ENCODE results near the gene KIF12.

Gene KIF12

GRCh38 chr9:114117996-114118830 is 19.1 kb upstream of the KIF12 start:
- Histone ChIP-seq H3K9me3 (ENCODE audit: low read length) (no peaks in the 10 kb centered on the region), H3K27ac (ENCODE audit: low read depth, low read length, poor library complexity, severe bottlenecking) (no peak overlapping the region), H3K4me2 (ENCODE audit: low read length) (no peak overlapping the region), H3K4me3 (ENCODE audit: low read depth, low read length, poor library complexity, severe bottlenecking) (no peak overlapping the region), H3K9me2 (ENCODE audit: low read depth, low read length) (no peaks in the 10 kb centered on the region), H3K27me3 (ENCODE audit: insufficient read depth, low read length) (no peaks in the 10 kb centered on the region), H2AFZ (ENCODE audit: low read length) (no peak overlapping the region), H3K36me3 (ENCODE audit: insufficient read depth, low read length) (no peaks in the 10 kb centered on the region), H4K20me1 (ENCODE audit: insufficient read depth, low read length) (no peaks in the 10 kb centered on the region), H3K4me1 (ENCODE audit: insufficient read depth, low read length, severe bottlenecking) (no peaks in the 10 kb centered on the region), H3K9ac (ENCODE audit: low read length) (no peak overlapping the region), H3K79me2 (ENCODE audit: insufficient read depth, low read length) (no peaks in the 10 kb centered on the region), H3F3A (ENCODE audit: insufficient read depth, low read length) (no peaks in the 10 kb centered on the region)
- TF ChIP-seq, protein P1, sequence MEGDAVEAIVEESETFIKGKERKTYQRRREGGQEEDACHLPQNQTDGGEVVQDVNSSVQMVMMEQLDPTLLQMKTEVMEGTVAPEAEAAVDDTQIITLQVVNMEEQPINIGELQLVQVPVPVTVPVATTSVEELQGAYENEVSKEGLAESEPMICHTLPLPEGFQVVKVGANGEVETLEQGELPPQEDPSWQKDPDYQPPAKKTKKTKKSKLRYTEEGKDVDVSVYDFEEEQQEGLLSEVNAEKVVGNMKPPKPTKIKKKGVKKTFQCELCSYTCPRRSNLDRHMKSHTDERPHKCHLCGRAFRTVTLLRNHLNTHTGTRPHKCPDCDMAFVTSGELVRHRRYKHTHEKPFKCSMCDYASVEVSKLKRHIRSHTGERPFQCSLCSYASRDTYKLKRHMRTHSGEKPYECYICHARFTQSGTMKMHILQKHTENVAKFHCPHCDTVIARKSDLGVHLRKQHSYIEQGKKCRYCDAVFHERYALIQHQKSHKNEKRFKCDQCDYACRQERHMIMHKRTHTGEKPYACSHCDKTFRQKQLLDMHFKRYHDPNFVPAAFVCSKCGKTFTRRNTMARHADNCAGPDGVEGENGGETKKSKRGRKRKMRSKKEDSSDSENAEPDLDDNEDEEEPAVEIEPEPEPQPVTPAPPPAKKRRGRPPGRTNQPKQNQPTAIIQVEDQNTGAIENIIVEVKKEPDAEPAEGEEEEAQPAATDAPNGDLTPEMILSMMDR (IDR thresholded peaks at IDR 0.05; ENCODE audit: low read length), result no peak
- TF ChIP-seq EZH2 (IDR thresholded peaks at IDR 0.05; ENCODE audit: borderline replicate concordance, low read length), result no peak

GRCh38 chr9:114117614-114117995 is 18.5 kb upstream of the KIF12 start:
- Histone ChIP-seq H3K27me3 (ENCODE audit: insufficient read depth, low read length) (no peaks in the 10 kb centered on the region), H3K9me3 (ENCODE audit: low read length) (no peaks in the 10 kb centered on the region), H3K36me3 (ENCODE audit: insufficient read depth, low read length) (no peaks in the 10 kb centered on the region), H4K20me1 (ENCODE audit: insufficient read depth, low read length) (no peaks in the 10 kb centered on the region), H3K9ac (ENCODE audit: low read length) (no peak overlapping the region), H2AFZ (ENCODE audit: low read length) (no peak overlapping the region), H3K4me2 (ENCODE audit: low read length) (no peak overlapping the region), H3K27ac (ENCODE audit: low read depth, low read length, poor library complexity, severe bottlenecking) (no peak overlapping the region), H3F3A (ENCODE audit: insufficient read depth, low read length) (no peaks in the 10 kb centered on the region), H3K4me1 (ENCODE audit: insufficient read depth, low read length, severe bottlenecking) (no peaks in the 10 kb centered on the region), H3K9me2 (ENCODE audit: low read depth, low read length) (no peaks in the 10 kb centered on the region), H3K4me3 (ENCODE audit: low read depth, low read length, poor library complexity, severe bottlenecking) (no peak overlapping the region), H3K79me2 (ENCODE audit: insufficient read depth, low read length) (no peaks in the 10 kb centered on the region)
- no peak for TF ChIP-seq EZH2 (IDR thresholded peaks at IDR 0.05; ENCODE audit: borderline replicate concordance, low read length)
- TF ChIP-seq, protein P1 (IDR thresholded peaks at IDR 0.05; ENCODE audit: low read length), result no peak

- no peak overlapping the region for H2AFZ ChIP-seq (ENCODE audit: low read length)
- no peaks in the 10 kb centered on the region for H3K79me2 ChIP-seq (ENCODE audit: insufficient read depth, low read length)
- no peak overlapping the region for H3K4me2 ChIP-seq (ENCODE audit: low read length)
- TF ChIP-seq, protein P1 (IDR thresholded peaks at IDR 0.05; ENCODE audit: low read length), result no peak
- TF ChIP-seq EZH2 (IDR thresholded peaks at IDR 0.05; ENCODE audit: borderline replicate concordance, low read length), result no peak
- H3K27me3 ChIP-seq (ENCODE audit: insufficient read depth, low read length), result no peaks in the 10 kb centered on the region
- H3K27ac ChIP-seq (ENCODE audit: low read depth, low read length, poor library complexity, severe bottlenecking), result no peak overlapping the region
- H3K9me3 ChIP-seq (ENCODE audit: low read length), result no peaks in the 10 kb centered on the region
- H4K20me1 ChIP-seq (ENCODE audit: insufficient read depth, low read length), result no peaks in the 10 kb centered on the region
- H3K4me3 ChIP-seq (ENCODE audit: low read depth, low read length, poor library complexity, severe bottlenecking), result no peak overlapping the region
- no peaks in the 10 kb centered on the region for H3K36me3 ChIP-seq (ENCODE audit: insufficient read depth, low read length)
- no peaks in the 10 kb centered on the region for H3K9me2 ChIP-seq (ENCODE audit: low read depth, low read length)
- no peak overlapping the region for H3K9ac ChIP-seq (ENCODE audit: low read length)
- no peaks in the 10 kb centered on the region for H3F3A ChIP-seq (ENCODE audit: insufficient read depth, low read length)
- no peaks in the 10 kb centered on the region for H3K4me1 ChIP-seq (ENCODE audit: insufficient read depth, low read length, severe bottlenecking)
Observed at GRCh38 chr9:114116126-114116747, 17.1 kb upstream of the KIF12 start.
